ENCODE results near the gene EYA2.
"Not testable (repeated sequence)": the region's sequence is repeated elsewhere in the genome, so short reads cannot be mapped to it uniquely, and the experiment has no call there.

Gene EYA2

GRCh38 chr20:46879386-46879785 lies 15.3 kb upstream of the EYA2 start:
- H3K4me1 ChIP-seq (ENCODE audit: control extremely low read depth in 1 of 4, control insufficient read depth in 4 of 4, insufficient read depth in 4 of 4, low read length in 3 of 4), result no peaks in the 10 kb centered on the region
- no peaks in the 10 kb centered on the region for H3K9me3 ChIP-seq (ENCODE audit: control extremely low read depth in 1 of 5, control insufficient read depth in 4 of 5, insufficient read depth in 2 of 5, low read depth in 1 of 5, low read length in 4 of 5)
- no peaks in the 10 kb centered on the region for H3K36me3 ChIP-seq (ENCODE audit: control insufficient read depth in 4 of 4, insufficient read depth in 4 of 4, low read length in 3 of 4)
- 100% methylated on average over 3 of the region's 5 CpGs for WGBS (ENCODE audit: insufficient coverage)
- ChIA-PET CTCF (no interaction called here), POLR2A (no interaction called here)
- H3K27ac ChIP-seq (ENCODE audit: insufficient read depth in 1 of 2, low read depth in 1 of 2, low read length in 2 of 2, poor library complexity in 1 of 2, severe bottlenecking in 2 of 2), result no peak overlapping the region
- no peak overlapping the region for H3K4me3 ChIP-seq (ENCODE audit: control insufficient read depth in 1 of 7, extremely low read depth in 1 of 7, insufficient read depth in 4 of 7, low read depth in 2 of 7, low read length in 6 of 7)
- DNase-seq, result no peak
- H3K27me3 ChIP-seq (replicated peaks in 2 of 5; ENCODE audit: control insufficient read depth in 4 of 5, insufficient read depth in 5 of 5, low read length in 4 of 5), result peaks cover 2 to 21% (median 4%) of the 10 kb centered on the region in 5 experiments

- POLR2A ChIA-PET; H3K4me1 ChIP-seq (ENCODE audit: control extremely low read depth in 1 of 4, control insufficient read depth in 4 of 4, insufficient read depth in 4 of 4, low read length in 3 of 4); H3K36me3 ChIP-seq (ENCODE audit: control insufficient read depth in 4 of 4, insufficient read depth in 4 of 4, low read length in 3 of 4); DNase-seq; CTCF ChIA-PET; H3K4me3 ChIP-seq (ENCODE audit: control insufficient read depth in 1 of 7, extremely low read depth in 1 of 7, insufficient read depth in 4 of 7, low read depth in 2 of 7, low read length in 6 of 7); H3K9me3 ChIP-seq (ENCODE audit: control extremely low read depth in 1 of 5, control insufficient read depth in 4 of 5, insufficient read depth in 2 of 5, low read depth in 1 of 5, low read length in 4 of 5); H3K27ac ChIP-seq (ENCODE audit: insufficient read depth in 1 of 2, low read depth in 1 of 2, low read length in 2 of 2, poor library complexity in 1 of 2, severe bottlenecking in 2 of 2): not testable (repeated sequence)
- peaks cover 2 to 21% (median 4%) of the 10 kb centered on the region in 5 experiments for H3K27me3 ChIP-seq (replicated peaks in 2 of 5; ENCODE audit: control insufficient read depth in 4 of 5, insufficient read depth in 5 of 5, low read length in 4 of 5)
- WGBS (ENCODE audit: insufficient coverage), result 89% methylated on average over 4 of the region's 5 CpGs
Observed at GRCh38 chr20:46879963-46880362, 14.7 kb upstream of the EYA2 start.

- H3K27me3 ChIP-seq (replicated peaks in 2 of 5; ENCODE audit: control insufficient read depth in 4 of 5, insufficient read depth in 5 of 5, low read length in 4 of 5), result peaks cover 2 to 39% (median 4%) of the 10 kb centered on the region in 5 experiments
- ChIA-PET POLR2A (no interaction called here), CTCF (no interaction called here)
- no peaks in the 10 kb centered on the region for H3K36me3 ChIP-seq (ENCODE audit: control insufficient read depth in 4 of 4, insufficient read depth in 4 of 4, low read length in 3 of 4)
- H3K4me3 ChIP-seq (ENCODE audit: control insufficient read depth in 1 of 7, extremely low read depth in 1 of 7, insufficient read depth in 4 of 7, low read depth in 2 of 7, low read length in 6 of 7), result no peak overlapping the region
- H3K4me1 ChIP-seq (ENCODE audit: control extremely low read depth in 1 of 4, control insufficient read depth in 4 of 4, insufficient read depth in 4 of 4, low read length in 3 of 4), result no peaks in the 10 kb centered on the region
- 80% methylated on average over 4 of the region's 6 CpGs for WGBS (ENCODE audit: insufficient coverage)
- H3K27ac ChIP-seq (ENCODE audit: insufficient read depth in 1 of 2, low read depth in 1 of 2, low read length in 2 of 2, poor library complexity in 1 of 2, severe bottlenecking in 2 of 2), result no peak overlapping the region
- no peaks in the 10 kb centered on the region for H3K9me3 ChIP-seq (ENCODE audit: control extremely low read depth in 1 of 5, control insufficient read depth in 4 of 5, insufficient read depth in 2 of 5, low read depth in 1 of 5, low read length in 4 of 5)
- no peak for DNase-seq
Observed at GRCh38 chr20:46883892-46884291, 10.8 kb upstream of the EYA2 start.

- ChIA-PET CTCF (no interaction called here), POLR2A (no interaction called here)
- Histone ChIP-seq H3K27ac (ENCODE audit: insufficient read depth in 1 of 2, low read depth in 1 of 2, low read length in 2 of 2, poor library complexity in 1 of 2, severe bottlenecking in 2 of 2) (no peak overlapping the region), H3K4me1 (ENCODE audit: control extremely low read depth in 1 of 4, control insufficient read depth in 4 of 4, insufficient read depth in 4 of 4, low read length in 3 of 4) (no peaks in the 10 kb centered on the region), H3K36me3 (ENCODE audit: control insufficient read depth in 4 of 4, insufficient read depth in 4 of 4, low read length in 3 of 4) (no peaks in the 10 kb centered on the region), H3K27me3 (replicated peaks in 2 of 5; ENCODE audit: control insufficient read depth in 4 of 5, insufficient read depth in 5 of 5, low read length in 4 of 5) (peaks cover 3 to 51% (median 19%) of the 10 kb centered on the region in 5 experiments), H3K9me3 (ENCODE audit: control extremely low read depth in 1 of 5, control insufficient read depth in 4 of 5, insufficient read depth in 2 of 5, low read depth in 1 of 5, low read length in 4 of 5) (peaks cover 0 to 10% (median 6%) of the 10 kb centered on the region in 5 experiments), H3K4me3 (ENCODE audit: control insufficient read depth in 1 of 7, extremely low read depth in 1 of 7, insufficient read depth in 4 of 7, low read depth in 2 of 7, low read length in 6 of 7) (no peak overlapping the region)
- no peak for DNase-seq
Observed at GRCh38 chr20:46890682-46891081, 4.0 kb upstream of the EYA2 start.

GRCh38 chr20:46893051-46893450 lies 1.6 kb upstream of the EYA2 start:
- WGBS (ENCODE audit: insufficient coverage), result 100% methylated on average over 2 of the region's 3 CpGs

GRCh38 chr20:46893877-46894578 lies 615 bp upstream of the EYA2 start:
- Histone ChIP-seq H3K4me3 (ENCODE audit: control insufficient read depth in 1 of 7, extremely low read depth in 1 of 7, insufficient read depth in 4 of 7, low read depth in 2 of 7, low read length in 6 of 7) (no peak overlapping the region), H3K36me3 (ENCODE audit: control insufficient read depth in 4 of 4, insufficient read depth in 4 of 4, low read length in 3 of 4) (no peaks in the 10 kb centered on the region), H3K27ac (ENCODE audit: insufficient read depth in 1 of 2, low read depth in 1 of 2, low read length in 2 of 2, poor library complexity in 1 of 2, severe bottlenecking in 2 of 2) (no peak overlapping the region), H3K9me3 (ENCODE audit: control extremely low read depth in 1 of 5, control insufficient read depth in 4 of 5, insufficient read depth in 2 of 5, low read depth in 1 of 5, low read length in 4 of 5) (peaks cover 0 to 10% (median 6%) of the 10 kb centered on the region in 5 experiments), H3K27me3 (replicated peaks in 2 of 5; ENCODE audit: control insufficient read depth in 4 of 5, insufficient read depth in 5 of 5, low read length in 4 of 5) (peaks cover 3 to 69% (median 35%) of the 10 kb centered on the region in 5 experiments), H3K4me1 (ENCODE audit: control extremely low read depth in 1 of 4, control insufficient read depth in 4 of 4, insufficient read depth in 4 of 4, low read length in 3 of 4) (no peaks in the 10 kb centered on the region)
- ChIA-PET POLR2A (no interaction called here), CTCF (no interaction called here)
- DNase-seq, result no peak
- WGBS (ENCODE audit: insufficient coverage), result 31% methylated on average over 7 of the region's 11 CpGs

More at GRCh38 chr20:46893051-46893450, 1.6 kb upstream of the EYA2 start:
- DNase-seq, result no peak
- Histone ChIP-seq H3K27me3 (replicated peaks in 2 of 5; ENCODE audit: control insufficient read depth in 4 of 5, insufficient read depth in 5 of 5, low read length in 4 of 5) (peaks cover 3 to 65% (median 33%) of the 10 kb centered on the region in 5 experiments), H3K27ac (ENCODE audit: insufficient read depth in 1 of 2, low read depth in 1 of 2, low read length in 2 of 2, poor library complexity in 1 of 2, severe bottlenecking in 2 of 2) (no peak overlapping the region), H3K36me3 (ENCODE audit: control insufficient read depth in 4 of 4, insufficient read depth in 4 of 4, low read length in 3 of 4) (no peaks in the 10 kb centered on the region), H3K4me3 (ENCODE audit: control insufficient read depth in 1 of 7, extremely low read depth in 1 of 7, insufficient read depth in 4 of 7, low read depth in 2 of 7, low read length in 6 of 7) (no peak overlapping the region), H3K9me3 (ENCODE audit: control extremely low read depth in 1 of 5, control insufficient read depth in 4 of 5, insufficient read depth in 2 of 5, low read depth in 1 of 5, low read length in 4 of 5) (peaks cover 0 to 10% (median 6%) of the 10 kb centered on the region in 5 experiments), H3K4me1 (ENCODE audit: control extremely low read depth in 1 of 4, control insufficient read depth in 4 of 4, insufficient read depth in 4 of 4, low read length in 3 of 4) (no peaks in the 10 kb centered on the region)
- CTCF ChIA-PET, result no interaction called here
- POLR2A ChIA-PET, result interaction anchor here (0.6 kb wide), 1 partner anchor 436 kb away, joined by 5 read pairs; no protein-coding TSS in a partner anchor

GRCh38 chr20:46894971-46895905 lies 595 bp downstream of the EYA2 start:
- CTCF ChIA-PET, result no interaction called here
- H3K27me3 ChIP-seq (replicated peaks in 2 of 5; ENCODE audit: control insufficient read depth in 4 of 5, insufficient read depth in 5 of 5, low read length in 4 of 5), result peaks cover 3 to 74% (median 39%) of the 10 kb centered on the region in 5 experiments
- no peak overlapping the region for H3K27ac ChIP-seq (ENCODE audit: insufficient read depth in 1 of 2, low read depth in 1 of 2, low read length in 2 of 2, poor library complexity in 1 of 2, severe bottlenecking in 2 of 2)
- peaks cover 0 to 9% (median 6%) of the 10 kb centered on the region in 5 experiments for H3K9me3 ChIP-seq (ENCODE audit: control extremely low read depth in 1 of 5, control insufficient read depth in 4 of 5, insufficient read depth in 2 of 5, low read depth in 1 of 5, low read length in 4 of 5)
- H3K36me3 ChIP-seq (ENCODE audit: control insufficient read depth in 4 of 4, insufficient read depth in 4 of 4, low read length in 3 of 4), result no peaks in the 10 kb centered on the region
- peak in 2 of 3 donors; percentile 7 to 8 for DNase-seq
- POLR2A ChIA-PET, result interaction anchor here (0.6 kb wide), 1 partner anchor 221 kb away, joined by 3 read pairs; no protein-coding TSS in a partner anchor
- WGBS (ENCODE audit: insufficient coverage), result 2% methylated on average over 32 of the region's 65 CpGs
- no peak overlapping the region for H3K4me3 ChIP-seq (ENCODE audit: control insufficient read depth in 1 of 7, extremely low read depth in 1 of 7, insufficient read depth in 4 of 7, low read depth in 2 of 7, low read length in 6 of 7)
- H3K4me1 ChIP-seq (ENCODE audit: control extremely low read depth in 1 of 4, control insufficient read depth in 4 of 4, insufficient read depth in 4 of 4, low read length in 3 of 4), result no peaks in the 10 kb centered on the region

All from common myeloid progenitor, CD34-positive (primary cell).